WTC11 (cell line): ENCODE measurements around the gene EDARADD. TPM values are rescaled to one million over a fixed set of nuclear protein-coding genes. Genes with fewer than 3 reads are reported as not detected.

Experiments
- ATAC-seq: fragments of 200-7000 bp; cut with Tn5 transposase; 2 replicates; pipeline ENCODE4 v1.10.0; 2021; ENCODE audit warnings: mild to moderate bottlenecking, moderate library complexity
- CTCF ChIA-PET: fragments of 300-600 bp; sonication (Branson Sonifier 250); formaldehyde crosslinking; loops from one replicate; lab custom pipeline; 2021; ENCODE audit warnings: antibody characterized with exemption; lab: Charles Lee
- POLR2A ChIA-PET: fragments of 350-600 bp; sonication (Branson Sonifier 250); formaldehyde crosslinking; loops from one replicate; lab custom pipeline; 2021; ENCODE audit warnings: antibody characterized with exemption; lab: Charles Lee
- DNase-seq: peaks from one replicate; pipeline ENCODE4 v3.0.0; 2021; ENCODE audit warnings: low spot score
- H3K27ac Mint-ChIP-seq: 2 replicates; pipeline ENCODE4 v1.8.0; 2021; ENCODE audit warnings: mixed read lengths
- H3K27me3 Mint-ChIP-seq: 2 replicates; pipeline ENCODE4 v1.8.0; 2021; ENCODE audit warnings: low read depth, mild to moderate bottlenecking, moderate library complexity, mixed read lengths
- H3K36me3 Mint-ChIP-seq: 2 replicates; pipeline ENCODE4 v1.8.0; 2021; ENCODE audit warnings: mixed read lengths
- H3K4me1 Mint-ChIP-seq: 2 replicates; pipeline ENCODE4 v1.8.0; 2022; ENCODE audit warnings: mixed read lengths
- H3K4me3 Mint-ChIP-seq: 2 replicates; pipeline ENCODE4 v1.8.0; 2021; ENCODE audit warnings: mild to moderate bottlenecking, moderate library complexity, mixed read lengths
- H3K9me3 Mint-ChIP-seq: 2 replicates; pipeline ENCODE4 v1.8.0; 2021; ENCODE audit warnings: mixed read lengths
- AFF4 ChIP-seq: sonication (generic); formaldehyde crosslinking; IDR thresholded peaks from 2 replicates; pipeline ENCODE4 v1.8.1; 2023; ENCODE audit warnings: mild to moderate bottlenecking, missing genetic modification reagents, borderline replicate concordance
- ATF1 ChIP-seq: sonication (generic); formaldehyde crosslinking; IDR thresholded peaks from 2 replicates; pipeline ENCODE4 v1.8.1; 2023; ENCODE audit warnings: mild to moderate bottlenecking, moderate library complexity, missing genetic modification reagents
- CBFB ChIP-seq: sonication (generic); formaldehyde crosslinking; IDR thresholded peaks from 2 replicates; pipeline ENCODE4 v1.8.1; 2022; ENCODE audit warnings: mild to moderate bottlenecking, low read depth, missing genetic modification reagents
- ELF4 ChIP-seq: sonication (generic); formaldehyde crosslinking; IDR thresholded peaks from 2 replicates; pipeline ENCODE4 v1.8.1; 2022; ENCODE audit warnings: low read depth, mild to moderate bottlenecking, moderate library complexity, missing genetic modification reagents
- PRRX2 ChIP-seq: fragments of 250-450 bp; sonication (Bioruptor Pico); IDR thresholded peaks from 2 replicates; pipeline ENCODE4 v1.8.0; 2021; ENCODE audit warnings: mild to moderate bottlenecking
- SP1 ChIP-seq: sonication (generic); formaldehyde crosslinking; conservative IDR thresholded peaks from 2 replicates; pipeline ENCODE4 v1.8.1; 2022; ENCODE audit warnings: missing genetic modification reagents
- TP53 ChIP-seq: sonication (generic); formaldehyde crosslinking; IDR thresholded peaks from 2 replicates; pipeline ENCODE4 v1.8.1; 2023; ENCODE audit warnings: mild to moderate bottlenecking, missing genetic modification reagents
- ZNF232 ChIP-seq: sonication (generic); formaldehyde crosslinking; IDR thresholded peaks from 2 replicates; pipeline ENCODE4 v1.8.0; 2022; ENCODE audit warnings: mild to moderate bottlenecking, missing genetic modification reagents
- ZNF396 ChIP-seq: fragments of 250-450 bp; sonication (Bioruptor Pico); IDR thresholded peaks from 2 replicates; pipeline ENCODE4 v1.8.0; 2021; ENCODE audit warnings: mild to moderate bottlenecking, moderate library complexity, borderline replicate concordance
- ZNF671 ChIP-seq: fragments of 250-450 bp; sonication (Bioruptor Pico); IDR thresholded peaks from 2 replicates; pipeline ENCODE4 v1.8.0; 2021; ENCODE audit warnings: mild to moderate bottlenecking
- total RNA-seq: library from RNA; stranded (reverse); gene quantifications from 3 replicates; pipeline ENCODE4 v1.2.3, GENCODE V29; 2021
- TF ChIP-seq, protein P1 (sequence below): sonication (generic); formaldehyde crosslinking; IDR thresholded peaks from 2 replicates; pipeline ENCODE4 v1.8.1; 2023; ENCODE audit warnings: mild to moderate bottlenecking, missing genetic modification reagents, moderate library complexity
- TF ChIP-seq, protein P2 (sequence below): sonication (generic); formaldehyde crosslinking; IDR thresholded peaks from 2 replicates; pipeline ENCODE4 v1.8.1; 2022; ENCODE audit warnings: mild to moderate bottlenecking, moderate library complexity, missing genetic modification reagents
- TF ChIP-seq, protein P3 (sequence below): sonication (generic); formaldehyde crosslinking; IDR thresholded peaks from 2 replicates; pipeline ENCODE4 v1.8.1; 2023; ENCODE audit warnings: mild to moderate bottlenecking, missing genetic modification reagents
- TF ChIP-seq, protein P4 (sequence below): fragments of 250-450 bp; sonication (Bioruptor Pico); IDR thresholded peaks from 2 replicates; pipeline ENCODE4 v2.1.2; 2022; ENCODE audit warnings: mild to moderate bottlenecking, moderate library complexity
- TF ChIP-seq, protein P5 (sequence below): sonication (generic); formaldehyde crosslinking; IDR thresholded peaks from 2 replicates; pipeline ENCODE4 v1.8.1; 2023; ENCODE audit warnings: mild to moderate bottlenecking, missing genetic modification reagents, moderate library complexity

Gene EDARADD
- total RNA-seq, 1 experiment from 2014 or later = 5.0 TPM

DNA sequence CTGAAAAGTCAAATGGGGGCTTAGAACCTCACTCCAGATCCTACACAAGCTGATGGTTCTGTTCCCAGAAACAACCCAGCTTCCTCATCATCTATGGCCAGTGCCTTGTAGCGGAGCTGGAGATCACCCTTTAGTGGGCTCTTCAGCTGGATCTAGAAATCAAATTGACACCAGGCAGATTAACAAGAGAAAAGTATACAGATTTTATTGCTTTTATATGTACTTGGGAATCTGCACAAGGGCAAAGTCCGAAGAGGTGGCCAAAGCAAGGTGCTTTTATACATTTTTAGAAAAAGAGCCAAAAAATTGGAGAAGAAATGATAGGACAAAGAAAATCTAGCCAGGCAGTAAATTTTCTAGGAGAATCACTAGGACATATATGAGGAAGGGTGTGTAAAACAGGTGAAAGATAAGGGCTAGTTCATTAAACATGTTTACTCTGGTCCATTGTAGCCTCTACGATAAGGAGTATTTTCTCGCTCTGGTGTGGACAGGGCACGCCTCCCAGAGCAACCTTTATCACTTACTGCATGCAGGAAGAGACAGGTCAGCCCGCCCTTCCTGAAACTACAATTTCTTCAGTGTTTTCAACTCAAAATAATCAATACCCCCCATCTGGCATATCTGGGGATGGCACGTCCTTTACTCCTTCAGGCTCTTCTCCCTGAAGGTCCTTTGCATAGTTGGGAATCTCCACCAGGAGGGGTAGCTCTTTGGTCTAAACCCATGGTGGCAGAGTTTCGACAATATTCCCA, 115.7 kb downstream of the EDARADD start:
- H3K4me1 Mint-ChIP-seq = peaks cover 9% of the 10 kb centered on the region
- no peak overlapping the region for H3K4me3 Mint-ChIP-seq
- no peaks in the 10 kb centered on the region for H3K27me3 Mint-ChIP-seq
- ATAC-seq = peak; percentile 79
- no peaks in the 10 kb centered on the region for H3K36me3 Mint-ChIP-seq
- TF ChIP-seq ELF4 = no peak
- no peak for TF ChIP-seq ZNF396 (CRISPR knock-in tag)
- no peak for TF ChIP-seq SP1
- TF ChIP-seq, protein P1, sequence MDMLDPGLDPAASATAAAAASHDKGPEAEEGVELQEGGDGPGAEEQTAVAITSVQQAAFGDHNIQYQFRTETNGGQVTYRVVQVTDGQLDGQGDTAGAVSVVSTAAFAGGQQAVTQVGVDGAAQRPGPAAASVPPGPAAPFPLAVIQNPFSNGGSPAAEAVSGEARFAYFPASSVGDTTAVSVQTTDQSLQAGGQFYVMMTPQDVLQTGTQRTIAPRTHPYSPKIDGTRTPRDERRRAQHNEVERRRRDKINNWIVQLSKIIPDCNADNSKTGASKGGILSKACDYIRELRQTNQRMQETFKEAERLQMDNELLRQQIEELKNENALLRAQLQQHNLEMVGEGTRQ (CRISPR knock-in tag) = no peak
- no peak for TF ChIP-seq ZNF232 (CRISPR knock-in tag)
- no peak for TF ChIP-seq ZNF671 (CRISPR knock-in tag)
- TF ChIP-seq, protein P2, sequence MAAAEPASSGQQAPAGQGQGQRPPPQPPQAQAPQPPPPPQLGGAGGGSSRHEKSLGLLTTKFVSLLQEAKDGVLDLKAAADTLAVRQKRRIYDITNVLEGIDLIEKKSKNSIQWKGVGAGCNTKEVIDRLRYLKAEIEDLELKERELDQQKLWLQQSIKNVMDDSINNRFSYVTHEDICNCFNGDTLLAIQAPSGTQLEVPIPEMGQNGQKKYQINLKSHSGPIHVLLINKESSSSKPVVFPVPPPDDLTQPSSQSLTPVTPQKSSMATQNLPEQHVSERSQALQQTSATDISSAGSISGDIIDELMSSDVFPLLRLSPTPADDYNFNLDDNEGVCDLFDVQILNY = no peak
- TF ChIP-seq CBFB = no peak
- TF ChIP-seq, all 79 proteins: peak for 0
- no peak overlapping the region for H3K27ac Mint-ChIP-seq
- H3K9me3 Mint-ChIP-seq = no peaks in the 10 kb centered on the region
- DNase-seq = no peak
- ChIA-PET POLR2A (no interaction called here), CTCF (interaction anchor here (0.6 to 1.8 kb wide), 3 partner anchors 9 to 134 kb away, joined by 3 to 6 read pairs (median 5); no protein-coding TSS in a partner anchor)

GRCh38 chr1:236511735-236512418, 117.8 kb downstream of the EDARADD start:
- no peaks in the 10 kb centered on the region for H3K36me3 Mint-ChIP-seq
- no peaks in the 10 kb centered on the region for H3K9me3 Mint-ChIP-seq
- no peaks in the 10 kb centered on the region for H3K27me3 Mint-ChIP-seq
- TF ChIP-seq, protein P3, sequence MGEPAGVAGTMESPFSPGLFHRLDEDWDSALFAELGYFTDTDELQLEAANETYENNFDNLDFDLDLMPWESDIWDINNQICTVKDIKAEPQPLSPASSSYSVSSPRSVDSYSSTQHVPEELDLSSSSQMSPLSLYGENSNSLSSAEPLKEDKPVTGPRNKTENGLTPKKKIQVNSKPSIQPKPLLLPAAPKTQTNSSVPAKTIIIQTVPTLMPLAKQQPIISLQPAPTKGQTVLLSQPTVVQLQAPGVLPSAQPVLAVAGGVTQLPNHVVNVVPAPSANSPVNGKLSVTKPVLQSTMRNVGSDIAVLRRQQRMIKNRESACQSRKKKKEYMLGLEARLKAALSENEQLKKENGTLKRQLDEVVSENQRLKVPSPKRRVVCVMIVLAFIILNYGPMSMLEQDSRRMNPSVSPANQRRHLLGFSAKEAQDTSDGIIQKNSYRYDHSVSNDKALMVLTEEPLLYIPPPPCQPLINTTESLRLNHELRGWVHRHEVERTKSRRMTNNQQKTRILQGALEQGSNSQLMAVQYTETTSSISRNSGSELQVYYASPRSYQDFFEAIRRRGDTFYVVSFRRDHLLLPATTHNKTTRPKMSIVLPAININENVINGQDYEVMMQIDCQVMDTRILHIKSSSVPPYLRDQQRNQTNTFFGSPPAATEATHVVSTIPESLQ = no peak
- TF ChIP-seq ATF1 (CRISPR knock-in tag) = no peak
- TF ChIP-seq PRRX2 (CRISPR knock-in tag) = no peak
- no peak for TF ChIP-seq TP53
- no peak for TF ChIP-seq AFF4
- TF ChIP-seq, protein P4, sequence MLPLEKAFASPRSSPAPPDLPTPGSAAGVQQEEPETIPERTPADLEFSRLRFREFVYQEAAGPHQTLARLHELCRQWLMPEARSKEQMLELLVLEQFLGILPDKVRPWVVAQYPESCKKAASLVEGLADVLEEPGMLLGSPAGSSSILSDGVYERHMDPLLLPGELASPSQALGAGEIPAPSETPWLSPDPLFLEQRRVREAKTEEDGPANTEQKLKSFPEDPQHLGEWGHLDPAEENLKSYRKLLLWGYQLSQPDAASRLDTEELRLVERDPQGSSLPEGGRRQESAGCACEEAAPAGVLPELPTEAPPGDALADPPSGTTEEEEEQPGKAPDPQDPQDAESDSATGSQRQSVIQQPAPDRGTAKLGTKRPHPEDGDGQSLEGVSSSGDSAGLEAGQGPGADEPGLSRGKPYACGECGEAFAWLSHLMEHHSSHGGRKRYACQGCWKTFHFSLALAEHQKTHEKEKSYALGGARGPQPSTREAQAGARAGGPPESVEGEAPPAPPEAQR = no peak
- TF ChIP-seq, protein P5, sequence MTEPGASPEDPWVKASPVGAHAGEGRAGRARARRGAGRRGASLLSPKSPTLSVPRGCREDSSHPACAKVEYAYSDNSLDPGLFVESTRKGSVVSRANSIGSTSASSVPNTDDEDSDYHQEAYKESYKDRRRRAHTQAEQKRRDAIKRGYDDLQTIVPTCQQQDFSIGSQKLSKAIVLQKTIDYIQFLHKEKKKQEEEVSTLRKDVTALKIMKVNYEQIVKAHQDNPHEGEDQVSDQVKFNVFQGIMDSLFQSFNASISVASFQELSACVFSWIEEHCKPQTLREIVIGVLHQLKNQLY (CRISPR knock-in tag) = no peak
- H3K4me3 Mint-ChIP-seq = no peak overlapping the region
- H3K4me1 Mint-ChIP-seq = peaks cover 10% of the 10 kb centered on the region
- POLR2A ChIA-PET = no interaction called here
- DNase-seq = no peak
- H3K27ac Mint-ChIP-seq = no peak overlapping the region
- ATAC-seq = no peak
- CTCF ChIA-PET = no interaction called here
